Neuron (in vitro differentiated cells): Measurements from ENCODE around the gene ZYX.
"Not testable (repeated sequence)": the region's sequence is repeated elsewhere in the genome, so short reads cannot be mapped to it uniquely, and the experiment has no call there.

Source experiments
- H2AFZ ChIP-seq: one replicate; pipeline ENCODE4 v1.6.1; 2013; ENCODE audit warnings: low read depth, mild to moderate bottlenecking, inconsistent platforms, low read length, moderate library complexity
- H3K27me3 ChIP-seq: one replicate; pipeline ENCODE4 v1.6.1; 2013; ENCODE audit warnings: low read length; ENCODE audit not compliant: insufficient read depth
- H3K36me3 ChIP-seq: one replicate; pipeline ENCODE4 v1.6.1; 2013; ENCODE audit warnings: low read length; ENCODE audit not compliant: insufficient read depth
- H3K4me1 ChIP-seq: one replicate; pipeline ENCODE4 v1.6.1; 2013; ENCODE audit warnings: low read length; ENCODE audit not compliant: insufficient read depth
- H3K4me3 ChIP-seq: 2 replicates; pipeline ENCODE4 v1.5.1; 2013; ENCODE audit warnings: mild to moderate bottlenecking, low read length, moderate library complexity
- H3K9me3 ChIP-seq: one replicate; pipeline ENCODE4 v1.6.1; 2013; ENCODE audit warnings: low read length

The ZYX gene

GRCh38 chr7:143399151-143399550, 18.0 kb downstream of the ZYX start:
- Histone ChIP-seq H2AFZ (no peak overlapping the region), H3K9me3 (no peaks in the 10 kb centered on the region), H3K36me3 (no peaks in the 10 kb centered on the region)

GRCh38 chr7:143399642-143400041, 18.5 kb downstream of the ZYX start:
- Histone ChIP-seq H2AFZ (no peak overlapping the region), H3K4me1 (no peaks in the 10 kb centered on the region), H3K9me3 (no peaks in the 10 kb centered on the region), H3K4me3 (no peak overlapping the region), H3K36me3 (no peaks in the 10 kb centered on the region), H3K27me3 (no peaks in the 10 kb centered on the region)

More at GRCh38 chr7:143399151-143399550, 18.0 kb downstream of the ZYX start:
- no peaks in the 10 kb centered on the region for H3K27me3 ChIP-seq
- no peaks in the 10 kb centered on the region for H3K4me1 ChIP-seq
- no peak overlapping the region for H3K4me3 ChIP-seq

GRCh38 chr7:143401265-143401664, 20.1 kb downstream of the ZYX start:
- H3K27me3 ChIP-seq: no peaks in the 10 kb centered on the region
- H3K9me3 ChIP-seq: no peaks in the 10 kb centered on the region
- H2AFZ ChIP-seq: no peak overlapping the region

GRCh38 chr7:143402233-143402632, 21.1 kb downstream of the ZYX start:
- not testable (repeated sequence) for H3K4me1 ChIP-seq, H3K9me3 ChIP-seq, H2AFZ ChIP-seq

More at GRCh38 chr7:143401265-143401664, 20.1 kb downstream of the ZYX start:
- Histone ChIP-seq H3K4me3 (no peak overlapping the region), H3K36me3 (no peaks in the 10 kb centered on the region), H3K4me1 (peaks cover 9% of the 10 kb centered on the region)

GRCh38 chr7:143405173-143406001, 24.2 kb downstream of the ZYX start:
- H3K36me3 ChIP-seq: no peaks in the 10 kb centered on the region
- no peak overlapping the region for H3K4me3 ChIP-seq
- no peak overlapping the region for H2AFZ ChIP-seq
- H3K9me3 ChIP-seq: no peaks in the 10 kb centered on the region
- H3K27me3 ChIP-seq: no peaks in the 10 kb centered on the region
- H3K4me1 ChIP-seq: peaks cover 12% of the 10 kb centered on the region

More at GRCh38 chr7:143402233-143402632, 21.1 kb downstream of the ZYX start:
- H3K27me3 ChIP-seq, H3K4me3 ChIP-seq, H3K36me3 ChIP-seq: not testable (repeated sequence)

- Histone ChIP-seq H3K27me3 (no peaks in the 10 kb centered on the region), H3K4me1 (peaks cover 16% of the 10 kb centered on the region), H3K4me3 (no peak overlapping the region), H2AFZ (no peak overlapping the region), H3K36me3 (no peaks in the 10 kb centered on the region), H3K9me3 (no peaks in the 10 kb centered on the region)
These were observed 24.8 kb downstream of the ZYX start for GRCh38 chr7:143406002-143406357.

GRCh38 chr7:143407287-143408251, 26.4 kb downstream of the ZYX start:
- no peaks in the 10 kb centered on the region for H3K36me3 ChIP-seq
- H3K4me1 ChIP-seq: peaks cover 16% of the 10 kb centered on the region
- no peak overlapping the region for H2AFZ ChIP-seq
- H3K27me3 ChIP-seq: no peaks in the 10 kb centered on the region
- no peaks in the 10 kb centered on the region for H3K9me3 ChIP-seq
- no peak overlapping the region for H3K4me3 ChIP-seq

- no peaks in the 10 kb centered on the region for H3K27me3 ChIP-seq
- H2AFZ ChIP-seq: no peak overlapping the region
- H3K36me3 ChIP-seq: no peaks in the 10 kb centered on the region
- no peaks in the 10 kb centered on the region for H3K9me3 ChIP-seq
- H3K4me1 ChIP-seq: peaks cover 16% of the 10 kb centered on the region
- H3K4me3 ChIP-seq: no peak overlapping the region
These were observed 27.1 kb downstream of the ZYX start for GRCh38 chr7:143408252-143408685.

GRCh38 chr7:143408686-143409561, 27.8 kb downstream of the ZYX start, which contains the start of gene EPHA1:
EPHA1 (minus strand) TSS chr7:143408856; CDS start chr7:143408805, 51 bp downstream.
- Histone ChIP-seq H3K27me3 (no peaks in the 10 kb centered on the region), H3K36me3 (no peaks in the 10 kb centered on the region), H3K9me3 (no peaks in the 10 kb centered on the region), H3K4me1 (peaks cover 16% of the 10 kb centered on the region), H2AFZ (no peak within 1 kb of the TSS), H3K4me3 (no peak within 1 kb of the TSS)

GRCh38 chr7:143410521-143411004, 29.4 kb downstream of the ZYX start:
- H2AFZ ChIP-seq: no peak overlapping the region
- H3K27me3 ChIP-seq: no peaks in the 10 kb centered on the region
- peaks cover 14% of the 10 kb centered on the region for H3K4me1 ChIP-seq
- H3K4me3 ChIP-seq: no peak overlapping the region
- no peaks in the 10 kb centered on the region for H3K9me3 ChIP-seq
- H3K36me3 ChIP-seq: no peaks in the 10 kb centered on the region

- Histone ChIP-seq H3K27me3 (no peaks in the 10 kb centered on the region), H3K4me1 (peaks cover 8% of the 10 kb centered on the region), H3K36me3 (no peaks in the 10 kb centered on the region), H2AFZ (no peak overlapping the region), H3K9me3 (no peaks in the 10 kb centered on the region), H3K4me3 (no peak overlapping the region)
These were observed 31.0 kb downstream of the ZYX start for GRCh38 chr7:143411976-143412708.

GRCh38 chr7:143413123-143413522, 32.0 kb downstream of the ZYX start:
- Histone ChIP-seq H3K9me3 (no peaks in the 10 kb centered on the region), H2AFZ (no peak overlapping the region), H3K36me3 (no peaks in the 10 kb centered on the region), H3K4me3 (no peak overlapping the region), H3K27me3 (no peaks in the 10 kb centered on the region), H3K4me1 (peaks cover 8% of the 10 kb centered on the region)
